ENCODE measurements around the gene BRD7.

The BRD7 gene

DNA sequence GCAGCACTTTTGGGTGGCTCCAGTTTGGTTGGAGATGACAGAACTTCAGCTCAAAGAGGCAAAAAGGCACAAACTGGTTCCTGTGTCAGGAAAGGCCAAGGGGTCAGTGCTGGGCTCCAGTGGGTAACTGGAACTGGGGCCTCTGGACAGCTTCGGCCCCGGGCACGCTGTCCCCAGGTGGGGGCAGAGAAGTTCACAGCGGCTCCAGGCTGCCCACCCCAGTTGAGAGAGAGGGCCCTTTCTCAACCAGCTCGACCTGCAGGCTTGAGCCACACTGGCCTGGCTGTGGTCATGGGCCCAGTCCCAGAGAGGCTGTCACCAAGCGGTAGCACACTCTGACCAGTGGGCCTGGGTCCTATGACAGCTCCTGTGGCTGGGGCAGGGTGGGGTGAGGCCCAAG lies 77.9 kb downstream of the BRD7 start:
- Histone ChIP-seq H2AFZ (no peak overlapping the region), H3K4me1 (no peaks in the 10 kb centered on the region), H3K9ac (no peak overlapping the region), H3K79me2 (no peaks in the 10 kb centered on the region), H3K27ac (no peak overlapping the region), H3K27me3 (ENCODE audit: control insufficient read depth, insufficient read depth, low read length) (no peaks in the 10 kb centered on the region), H3K9me3 (ENCODE audit: control insufficient read depth, low read length) (no peaks in the 10 kb centered on the region), H3K4me2 (ENCODE audit: low read length) (no peak overlapping the region), H3K4me3 (ENCODE audit: low read depth, low read length) (no peak overlapping the region), H3K36me3 (ENCODE audit: control insufficient read depth, insufficient read depth, low read length) (no peaks in the 10 kb centered on the region)
- TF ChIP-seq, protein P1, sequence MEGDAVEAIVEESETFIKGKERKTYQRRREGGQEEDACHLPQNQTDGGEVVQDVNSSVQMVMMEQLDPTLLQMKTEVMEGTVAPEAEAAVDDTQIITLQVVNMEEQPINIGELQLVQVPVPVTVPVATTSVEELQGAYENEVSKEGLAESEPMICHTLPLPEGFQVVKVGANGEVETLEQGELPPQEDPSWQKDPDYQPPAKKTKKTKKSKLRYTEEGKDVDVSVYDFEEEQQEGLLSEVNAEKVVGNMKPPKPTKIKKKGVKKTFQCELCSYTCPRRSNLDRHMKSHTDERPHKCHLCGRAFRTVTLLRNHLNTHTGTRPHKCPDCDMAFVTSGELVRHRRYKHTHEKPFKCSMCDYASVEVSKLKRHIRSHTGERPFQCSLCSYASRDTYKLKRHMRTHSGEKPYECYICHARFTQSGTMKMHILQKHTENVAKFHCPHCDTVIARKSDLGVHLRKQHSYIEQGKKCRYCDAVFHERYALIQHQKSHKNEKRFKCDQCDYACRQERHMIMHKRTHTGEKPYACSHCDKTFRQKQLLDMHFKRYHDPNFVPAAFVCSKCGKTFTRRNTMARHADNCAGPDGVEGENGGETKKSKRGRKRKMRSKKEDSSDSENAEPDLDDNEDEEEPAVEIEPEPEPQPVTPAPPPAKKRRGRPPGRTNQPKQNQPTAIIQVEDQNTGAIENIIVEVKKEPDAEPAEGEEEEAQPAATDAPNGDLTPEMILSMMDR (IDR thresholded peaks at IDR 0.05), result no peak

DNA sequence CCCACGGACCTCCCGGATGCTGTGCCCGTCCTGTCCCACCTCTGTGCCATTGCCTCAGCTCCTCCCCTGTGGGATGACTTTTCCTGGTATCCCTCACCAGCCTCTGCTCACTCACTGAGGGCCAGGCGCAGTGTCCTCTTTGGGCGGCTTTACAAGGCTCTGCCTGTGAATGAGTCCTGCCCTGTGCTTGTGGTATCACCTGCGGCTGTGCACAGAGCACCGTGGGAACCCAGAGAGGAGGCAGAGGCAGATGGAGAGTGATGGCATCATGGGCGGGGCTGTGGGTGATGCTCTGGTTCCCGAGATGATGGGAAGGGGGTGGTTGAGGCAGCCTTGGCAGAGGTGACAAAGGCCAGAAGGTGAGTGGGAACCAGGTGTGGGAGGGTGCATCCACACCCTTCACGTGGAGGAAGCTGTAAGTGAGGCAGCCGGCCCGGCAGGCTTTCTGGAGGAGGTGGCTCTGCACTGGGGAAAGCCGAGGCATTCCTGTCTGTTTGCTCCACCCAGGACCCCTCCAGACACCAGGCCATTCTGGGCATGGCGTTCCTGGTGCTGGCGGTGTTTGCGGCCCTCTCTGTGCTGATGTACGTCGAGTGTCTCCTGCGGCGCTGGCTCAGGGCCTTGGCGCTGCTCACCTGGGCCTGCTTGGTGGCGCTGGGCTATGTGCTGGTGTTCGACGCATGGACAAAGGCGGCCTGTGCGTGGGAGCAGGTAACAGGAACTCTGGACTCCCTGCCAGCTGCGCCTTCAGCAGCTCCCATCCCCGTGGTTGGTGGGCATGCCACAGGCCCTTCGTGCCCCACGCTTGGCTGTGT lies 78.6 kb downstream of the BRD7 start:
- H3K4me1 ChIP-seq, result no peaks in the 10 kb centered on the region
- no peaks in the 10 kb centered on the region for H3K27me3 ChIP-seq (ENCODE audit: control insufficient read depth, insufficient read depth, low read length)

DNA sequence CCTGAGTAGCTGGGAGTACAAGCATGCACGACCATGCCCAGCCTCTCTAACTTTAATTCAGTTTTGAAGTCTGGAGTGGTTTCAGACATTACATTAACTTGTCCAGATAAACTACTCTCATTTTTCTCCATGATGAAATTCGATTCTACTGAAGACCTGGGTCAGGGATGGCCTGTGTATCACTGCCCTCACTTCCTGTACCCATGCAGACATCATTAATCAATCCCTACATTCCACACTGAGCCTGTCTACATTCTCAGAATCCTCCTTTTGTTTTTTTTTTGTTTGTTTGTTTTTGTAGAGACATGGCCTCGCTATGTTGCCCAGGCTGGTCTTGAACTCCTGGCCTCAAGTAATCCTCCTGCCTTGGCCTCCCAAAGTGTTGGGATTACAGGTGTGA lies 79.9 kb downstream of the BRD7 start:
- no peak overlapping the region for H3K9ac ChIP-seq
- no peak overlapping the region for H3K4me3 ChIP-seq (ENCODE audit: low read depth, low read length)
- H3K27ac ChIP-seq, result no peak overlapping the region
- no peaks in the 10 kb centered on the region for H3K36me3 ChIP-seq (ENCODE audit: control insufficient read depth, insufficient read depth, low read length)
- no peak overlapping the region for H3K4me2 ChIP-seq (ENCODE audit: low read length)
- no peaks in the 10 kb centered on the region for H3K4me1 ChIP-seq
- TF ChIP-seq, protein P1 (IDR thresholded peaks at IDR 0.05), result no peak
- H2AFZ ChIP-seq, result no peak overlapping the region
- H3K9me3 ChIP-seq (ENCODE audit: control insufficient read depth, low read length), result no peaks in the 10 kb centered on the region
- no peaks in the 10 kb centered on the region for H3K27me3 ChIP-seq (ENCODE audit: control insufficient read depth, insufficient read depth, low read length)
- no peaks in the 10 kb centered on the region for H3K79me2 ChIP-seq

More for the DNA sequence above, 78.6 kb downstream of the BRD7 start:
- H3K36me3 ChIP-seq (ENCODE audit: control insufficient read depth, insufficient read depth, low read length), result no peaks in the 10 kb centered on the region
- no peak overlapping the region for H2AFZ ChIP-seq
- H3K4me3 ChIP-seq (ENCODE audit: low read depth, low read length), result no peak overlapping the region
- no peak overlapping the region for H3K9ac ChIP-seq
- no peak overlapping the region for H3K27ac ChIP-seq
- H3K79me2 ChIP-seq, result no peaks in the 10 kb centered on the region
- TF ChIP-seq, protein P1 (IDR thresholded peaks at IDR 0.05), result no peak
- no peak overlapping the region for H3K4me2 ChIP-seq (ENCODE audit: low read length)
- H3K9me3 ChIP-seq (ENCODE audit: control insufficient read depth, low read length), result no peaks in the 10 kb centered on the region

DNA sequence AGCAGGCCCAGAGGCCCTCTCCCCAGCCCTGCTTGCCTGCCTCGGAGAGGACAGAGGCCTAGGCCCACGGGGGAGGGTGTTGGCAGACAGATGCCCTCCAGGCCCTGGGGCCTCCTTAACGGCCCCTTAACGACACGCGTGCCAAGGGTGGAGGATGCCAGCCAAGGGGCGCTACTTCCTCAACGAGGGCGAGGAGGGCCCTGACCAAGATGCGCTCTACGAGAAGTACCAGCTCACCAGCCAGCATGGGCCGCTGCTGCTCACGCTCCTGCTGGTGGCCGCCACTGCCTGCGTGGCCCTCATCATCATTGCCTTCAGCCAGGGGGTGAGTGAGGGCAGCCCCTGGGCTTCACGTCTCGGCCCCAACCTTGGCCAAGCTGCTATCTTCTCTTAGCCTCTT lies 80.8 kb downstream of the BRD7 start:
- Histone ChIP-seq H3K36me3 (ENCODE audit: control insufficient read depth, insufficient read depth, low read length) (no peaks in the 10 kb centered on the region), H3K4me1 (no peaks in the 10 kb centered on the region), H3K27ac (no peak overlapping the region), H3K4me3 (ENCODE audit: low read depth, low read length) (no peak overlapping the region), H2AFZ (no peak overlapping the region), H3K9ac (no peak overlapping the region), H3K79me2 (no peaks in the 10 kb centered on the region), H3K9me3 (ENCODE audit: control insufficient read depth, low read length) (no peaks in the 10 kb centered on the region), H3K4me2 (ENCODE audit: low read length) (no peak overlapping the region), H3K27me3 (ENCODE audit: control insufficient read depth, insufficient read depth, low read length) (no peaks in the 10 kb centered on the region)
- TF ChIP-seq, protein P1 (IDR thresholded peaks at IDR 0.05), result no peak

DNA sequence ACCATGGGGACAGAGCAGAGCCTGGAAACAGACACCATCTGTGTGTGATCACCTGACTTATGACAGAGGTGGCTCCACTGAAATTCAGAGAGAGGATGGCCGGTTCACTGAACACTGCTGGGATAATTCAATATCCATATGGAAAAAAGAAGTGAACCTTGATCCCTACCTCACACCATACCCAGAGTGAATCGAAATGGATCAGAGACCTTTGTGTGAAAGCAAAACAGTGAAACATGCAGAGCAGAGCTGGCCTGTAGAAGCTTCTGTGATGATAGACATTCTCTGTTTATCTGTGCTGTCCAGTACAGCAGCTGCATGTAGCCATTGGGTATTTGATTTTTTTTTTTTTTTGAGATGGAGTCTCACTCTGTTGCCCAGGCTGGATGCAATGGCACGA lies 82.1 kb downstream of the BRD7 start:
- no peak overlapping the region for H3K4me3 ChIP-seq (ENCODE audit: low read depth, low read length)
- no peaks in the 10 kb centered on the region for H3K4me1 ChIP-seq
- no peak overlapping the region for H3K4me2 ChIP-seq (ENCODE audit: low read length)
- TF ChIP-seq, protein P1 (IDR thresholded peaks at IDR 0.05), result no peak
- no peaks in the 10 kb centered on the region for H3K9me3 ChIP-seq (ENCODE audit: control insufficient read depth, low read length)
- H3K79me2 ChIP-seq, result no peaks in the 10 kb centered on the region
- no peaks in the 10 kb centered on the region for H3K27me3 ChIP-seq (ENCODE audit: control insufficient read depth, insufficient read depth, low read length)
- no peak overlapping the region for H2AFZ ChIP-seq
- H3K36me3 ChIP-seq (ENCODE audit: control insufficient read depth, insufficient read depth, low read length), result no peaks in the 10 kb centered on the region
- no peak overlapping the region for H3K27ac ChIP-seq
- no peak overlapping the region for H3K9ac ChIP-seq
